Gastroesophageal sphincter (tissue), 3 donors: ENCODE results near the gene PARD3.

ENCODE experiments used
- EP300 ChIP-seq: sonication (generic); formaldehyde crosslinking; IDR thresholded peaks from one replicate; pipeline ENCODE4 v1.6.1; 2017; ENCODE audit warnings: antibody characterized with exemption, mild to moderate bottlenecking
- POLR2A ChIP-seq, 2 donors: fragments of 450-650 bp; IDR thresholded peaks; one replicate each; pipeline ENCODE4 v1.6.1; 2017; ENCODE audit warnings: antibody characterized with exemption in 2 of 2, mild to moderate bottlenecking in 2 of 2, moderate library complexity in 1 of 2
- POLR2AphosphoS5 ChIP-seq: sonication (generic); formaldehyde crosslinking; IDR thresholded peaks from one replicate; pipeline ENCODE4 v1.6.1; 2017; ENCODE audit warnings: antibody characterized with exemption
- TF ChIP-seq, protein P1 (sequence below), 4 experiments: fragments of 200-600 bp in 2 of 4; fragments of 450-650 bp in 2 of 4; sonication (generic) in 1 of 4; IDR thresholded peaks; one replicate each; pipeline ENCODE4 v1.5.1; 2017 to 2019; ENCODE audit warnings: antibody characterized with exemption in 4 of 4, mild to moderate bottlenecking in 2 of 4, moderate library complexity in 2 of 4

DNA sequence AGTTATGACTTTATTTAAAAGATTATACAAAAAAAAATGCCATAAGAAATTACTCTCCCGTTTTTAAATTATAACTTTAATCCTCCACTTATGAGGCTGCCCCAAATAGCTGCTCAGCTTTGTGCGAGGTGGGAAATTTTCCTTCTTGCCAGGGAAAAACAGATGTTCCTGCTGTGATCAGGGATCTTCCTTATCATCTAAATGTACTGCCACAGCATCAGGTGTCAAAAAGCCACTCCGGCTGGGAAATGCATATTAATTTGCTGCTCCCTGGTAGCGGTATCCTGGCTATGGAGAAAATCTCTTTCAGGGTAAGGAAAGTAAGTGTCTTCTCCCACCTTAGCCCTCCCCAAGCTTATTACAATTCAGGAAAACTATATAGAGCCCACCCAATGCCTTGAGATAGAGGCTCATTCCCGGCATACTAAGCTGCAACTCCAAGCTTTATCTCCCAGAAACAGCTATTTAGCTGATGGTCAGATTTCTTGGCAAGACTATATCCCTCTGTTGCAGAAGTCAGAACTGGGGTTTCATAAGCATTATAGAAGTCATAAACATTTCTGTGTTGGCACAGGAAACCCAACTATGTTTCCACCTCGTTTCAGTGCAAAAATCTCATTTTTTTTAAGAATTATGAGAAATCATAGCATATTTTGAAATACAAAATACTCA lies 360.4 kb downstream of the PARD3 start:
- TF ChIP-seq POLR2AphosphoS5 (no peak), POLR2A (IDR thresholded peaks at IDR 0.05) (no peak), EP300 (no peak)
- TF ChIP-seq, protein P1, sequence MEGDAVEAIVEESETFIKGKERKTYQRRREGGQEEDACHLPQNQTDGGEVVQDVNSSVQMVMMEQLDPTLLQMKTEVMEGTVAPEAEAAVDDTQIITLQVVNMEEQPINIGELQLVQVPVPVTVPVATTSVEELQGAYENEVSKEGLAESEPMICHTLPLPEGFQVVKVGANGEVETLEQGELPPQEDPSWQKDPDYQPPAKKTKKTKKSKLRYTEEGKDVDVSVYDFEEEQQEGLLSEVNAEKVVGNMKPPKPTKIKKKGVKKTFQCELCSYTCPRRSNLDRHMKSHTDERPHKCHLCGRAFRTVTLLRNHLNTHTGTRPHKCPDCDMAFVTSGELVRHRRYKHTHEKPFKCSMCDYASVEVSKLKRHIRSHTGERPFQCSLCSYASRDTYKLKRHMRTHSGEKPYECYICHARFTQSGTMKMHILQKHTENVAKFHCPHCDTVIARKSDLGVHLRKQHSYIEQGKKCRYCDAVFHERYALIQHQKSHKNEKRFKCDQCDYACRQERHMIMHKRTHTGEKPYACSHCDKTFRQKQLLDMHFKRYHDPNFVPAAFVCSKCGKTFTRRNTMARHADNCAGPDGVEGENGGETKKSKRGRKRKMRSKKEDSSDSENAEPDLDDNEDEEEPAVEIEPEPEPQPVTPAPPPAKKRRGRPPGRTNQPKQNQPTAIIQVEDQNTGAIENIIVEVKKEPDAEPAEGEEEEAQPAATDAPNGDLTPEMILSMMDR (IDR thresholded peaks at IDR 0.05) = no peak
